ENCODE results near the gene CH25H.
A peak's percentile ranks its signal among the peaks of the same experiment; 100 is the strongest.

CH25H gene

DNA sequence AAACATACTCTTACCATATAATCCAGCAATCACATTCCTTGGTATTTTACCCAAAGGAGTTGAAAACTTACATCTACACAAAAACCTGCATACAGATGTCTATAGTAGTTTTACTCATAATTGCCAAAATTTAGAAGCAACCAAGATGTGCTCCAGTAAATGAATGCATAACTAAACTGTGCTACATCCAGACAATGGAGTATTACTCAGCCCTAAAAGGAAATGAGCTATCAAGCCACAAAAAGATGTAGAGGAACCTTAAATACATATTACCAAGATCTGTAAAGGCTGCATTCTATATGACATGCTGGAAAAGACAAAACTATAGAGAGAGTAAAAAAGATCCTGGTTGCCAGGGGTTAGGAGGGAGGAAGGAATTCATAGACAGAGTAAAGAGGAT lies 21.8 kb upstream of the CH25H start:
- DNase-seq (ENCODE audit: low spot score): no peak

- DNase-seq (ENCODE audit: low spot score): no peak
Measured at GRCh38 chr10:89228146-89228545, 21.0 kb upstream of the CH25H start.

- DNase-seq (ENCODE audit: low spot score): no peak
Measured at GRCh38 chr10:89226891-89227290, 19.8 kb upstream of the CH25H start.

GRCh38 chr10:89224739-89225443 lies 17.8 kb upstream of the CH25H start:
- no peak for DNase-seq (ENCODE audit: low spot score)

- no peak for DNase-seq (ENCODE audit: low spot score)
Measured at GRCh38 chr10:89221919-89222318, 14.8 kb upstream of the CH25H start.

DNA sequence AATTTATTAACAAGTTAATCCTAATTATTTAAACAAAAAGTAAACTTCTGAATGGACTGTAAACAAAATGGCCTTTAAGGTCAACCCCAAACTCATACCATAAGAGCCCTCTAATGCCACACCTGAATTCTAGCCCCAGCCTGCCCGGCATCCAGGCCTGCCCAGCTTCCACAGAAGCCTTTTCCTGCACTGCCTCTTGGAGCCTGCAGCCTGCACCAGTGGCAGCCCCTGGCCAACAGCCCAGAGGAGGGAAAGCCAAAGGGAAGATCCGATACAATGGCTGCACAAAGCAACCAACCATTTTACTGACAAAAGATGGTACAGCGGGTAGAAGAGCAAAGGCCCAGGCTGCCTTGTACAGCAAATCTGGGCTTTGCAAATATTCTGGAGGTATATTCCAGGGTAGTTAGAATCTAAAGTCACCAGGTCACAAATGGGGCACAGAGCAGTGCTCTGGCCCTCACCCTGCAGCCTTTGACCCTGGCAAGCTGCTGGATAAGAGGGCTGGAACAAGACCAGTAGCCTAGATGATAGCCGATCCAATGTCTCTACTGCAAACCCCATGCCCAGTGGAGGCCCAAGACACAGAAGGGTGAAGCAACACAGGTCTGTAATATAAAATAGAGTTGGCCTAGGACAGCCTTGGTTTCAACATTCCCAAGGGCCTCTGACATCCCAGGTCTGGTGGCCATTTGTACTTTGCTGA lies 12.5 kb upstream of the CH25H start:
- DNase-seq (ENCODE audit: low spot score): no peak

GRCh38 chr10:89217057-89217990 lies 10.2 kb upstream of the CH25H start:
- DNase-seq (ENCODE audit: low spot score): peak; percentile 22

- DNase-seq (ENCODE audit: low spot score): no peak
Measured at GRCh38 chr10:89216056-89216455, 8.9 kb upstream of the CH25H start.

DNA sequence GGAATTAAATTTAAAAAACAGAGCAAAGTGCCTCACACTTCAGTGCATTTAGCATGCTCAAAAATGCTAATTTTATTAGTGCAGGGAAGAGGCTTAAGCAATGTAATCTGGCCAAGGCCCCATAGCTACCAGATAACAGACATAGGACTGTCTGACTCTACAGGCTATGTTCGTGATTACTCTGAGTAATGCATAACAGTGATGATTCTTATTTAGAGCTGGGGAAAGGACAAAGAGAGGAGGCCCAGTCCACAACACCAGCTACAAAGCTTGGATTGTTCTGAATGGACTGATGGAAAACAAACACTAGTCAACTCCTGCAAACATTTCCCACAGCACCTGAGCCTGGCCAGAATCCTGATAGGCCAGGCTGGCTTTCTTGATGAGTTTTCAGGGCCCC lies 8.4 kb upstream of the CH25H start:
- DNase-seq (ENCODE audit: low spot score): peak; percentile 51

- DNase-seq (ENCODE audit: low spot score): no peak
Measured at GRCh38 chr10:89214566-89215165, 7.5 kb upstream of the CH25H start.

- DNase-seq (ENCODE audit: low spot score): peak; percentile 30
Measured at GRCh38 chr10:89213191-89213808, 6.2 kb upstream of the CH25H start.

DNA sequence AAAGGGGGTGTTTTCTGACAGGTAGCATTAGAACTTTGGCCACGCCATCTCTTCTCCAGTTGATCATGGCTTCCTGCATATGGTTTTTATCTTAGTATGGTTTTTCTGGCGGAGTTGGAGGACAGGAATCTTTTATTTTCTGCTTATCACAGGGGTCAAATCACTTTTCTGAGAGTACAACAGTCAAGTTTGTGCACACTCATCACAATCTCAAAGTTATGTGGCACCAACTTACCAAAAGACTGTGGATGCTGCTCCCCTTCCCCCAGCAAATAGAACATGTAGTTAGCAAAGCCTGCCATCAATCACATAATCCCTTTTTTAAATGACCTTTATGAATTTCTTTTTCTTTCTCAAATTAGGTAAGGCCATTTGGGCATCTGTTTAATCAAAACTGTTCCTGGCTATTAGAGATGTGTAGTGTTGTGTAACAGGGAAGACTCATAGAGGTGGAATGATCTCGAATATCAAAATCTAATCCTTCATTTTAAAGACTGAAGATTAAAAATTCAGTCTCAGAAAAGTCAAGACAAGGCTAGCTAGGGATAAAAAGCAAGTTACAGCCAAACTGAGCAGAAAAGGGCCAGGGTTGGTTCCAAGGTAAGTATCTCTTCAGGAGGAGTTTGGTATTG lies 3.8 kb upstream of the CH25H start:
- DNase-seq (ENCODE audit: low spot score): no peak

- no peak for DNase-seq (ENCODE audit: low spot score)
Measured at GRCh38 chr10:89209718-89210117, 2.6 kb upstream of the CH25H start.

GRCh38 chr10:89207801-89208551 lies 859 bp upstream of the CH25H start:
- no peak for DNase-seq (ENCODE audit: low spot score)

GRCh38 chr10:89206402-89207180 lies 526 bp downstream of the CH25H start:
- no peak for DNase-seq (ENCODE audit: low spot score)

DNA sequence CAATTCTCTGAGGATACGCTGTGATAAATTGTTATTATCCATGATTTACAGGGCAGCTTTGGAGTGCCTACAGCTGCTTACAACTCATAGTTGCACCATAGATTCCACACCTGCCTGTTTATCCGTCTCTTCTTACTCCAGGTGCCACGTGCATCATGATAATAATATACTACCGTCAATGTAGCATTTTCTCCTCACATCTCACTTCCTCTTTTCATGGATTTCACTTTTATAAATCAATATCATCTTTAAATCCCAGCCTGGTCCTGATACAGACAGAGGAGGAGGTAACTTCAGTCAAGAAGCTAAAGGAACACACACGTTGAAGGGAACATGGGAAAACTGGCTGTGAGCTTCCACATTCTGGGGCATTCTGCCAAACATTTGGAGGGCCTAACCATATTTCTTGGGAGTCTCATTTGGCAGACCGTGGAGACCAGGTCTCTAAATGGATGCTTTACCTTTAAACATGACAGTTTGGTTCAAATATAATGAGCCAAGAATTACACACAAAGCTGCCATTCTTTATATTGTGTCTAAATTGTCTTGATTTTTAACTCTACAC lies 2.4 kb downstream of the CH25H start:
- DNase-seq (ENCODE audit: low spot score): no peak

GRCh38 chr10:89203237-89203636 lies 3.9 kb downstream of the CH25H start:
- DNase-seq (ENCODE audit: low spot score): no peak

DNA sequence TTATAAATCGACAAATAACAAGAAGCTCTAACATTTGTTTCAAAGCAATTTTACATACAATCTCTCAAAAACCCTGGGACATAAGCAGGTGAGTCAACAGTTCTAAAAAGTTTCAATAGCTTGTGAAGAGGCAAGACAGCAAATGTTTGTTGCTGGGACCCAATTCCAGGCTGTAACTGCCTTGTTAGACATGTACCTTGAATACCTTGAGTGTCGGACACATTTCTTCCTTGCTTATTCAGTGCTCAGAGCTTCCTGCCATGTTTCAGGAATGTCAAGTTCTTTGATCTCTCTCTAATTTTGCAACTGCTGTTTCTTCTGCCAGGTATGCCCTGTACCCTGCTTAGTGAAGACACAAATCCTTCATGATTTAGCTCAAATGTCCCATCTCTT lies 5.1 kb downstream of the CH25H start:
- DNase-seq (ENCODE audit: low spot score): no peak

DNA sequence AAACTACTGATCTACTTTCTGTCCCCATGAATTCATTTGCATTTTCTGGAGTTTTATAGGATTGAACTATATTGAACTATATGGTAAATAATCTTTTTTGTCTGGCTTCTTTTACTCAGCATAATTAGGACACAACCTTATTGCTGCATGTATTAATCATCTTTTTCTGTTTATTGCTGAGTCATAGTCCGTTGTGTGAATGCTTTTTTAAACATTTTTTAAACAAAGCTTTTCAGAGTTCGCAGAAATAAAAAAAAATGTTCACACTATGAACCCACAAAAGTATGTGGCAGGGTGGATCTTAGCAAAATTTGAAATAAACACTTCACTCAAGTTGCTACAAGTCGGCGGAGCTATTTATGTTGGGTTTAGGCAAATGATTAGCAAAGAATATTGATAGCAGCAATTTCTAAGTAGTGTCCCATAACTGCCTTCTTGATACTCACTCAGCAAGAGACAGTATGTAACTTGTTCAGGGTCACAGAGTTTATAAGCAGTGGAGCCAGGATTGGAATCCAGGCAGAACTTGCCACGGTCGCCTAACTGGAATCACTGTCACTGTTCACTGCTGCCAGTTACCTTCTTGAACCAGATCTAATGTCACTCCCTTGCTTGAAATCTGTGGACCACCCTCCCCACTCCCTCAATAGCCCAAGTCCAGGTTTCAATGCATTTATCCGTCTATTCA lies 5.6 kb downstream of the CH25H start:
- DNase-seq (ENCODE audit: low spot score): no peak
